Smooth muscle cell of the brain vasculature (primary cell): Measurements from ENCODE around the gene OLFML2A.

Experiments
- DNase-seq: peaks from one replicate; pipeline ENCODE4 v3.0.0-alpha.2; 2012; ENCODE audit warnings: low read depth, low spot score

Gene OLFML2A

DNA sequence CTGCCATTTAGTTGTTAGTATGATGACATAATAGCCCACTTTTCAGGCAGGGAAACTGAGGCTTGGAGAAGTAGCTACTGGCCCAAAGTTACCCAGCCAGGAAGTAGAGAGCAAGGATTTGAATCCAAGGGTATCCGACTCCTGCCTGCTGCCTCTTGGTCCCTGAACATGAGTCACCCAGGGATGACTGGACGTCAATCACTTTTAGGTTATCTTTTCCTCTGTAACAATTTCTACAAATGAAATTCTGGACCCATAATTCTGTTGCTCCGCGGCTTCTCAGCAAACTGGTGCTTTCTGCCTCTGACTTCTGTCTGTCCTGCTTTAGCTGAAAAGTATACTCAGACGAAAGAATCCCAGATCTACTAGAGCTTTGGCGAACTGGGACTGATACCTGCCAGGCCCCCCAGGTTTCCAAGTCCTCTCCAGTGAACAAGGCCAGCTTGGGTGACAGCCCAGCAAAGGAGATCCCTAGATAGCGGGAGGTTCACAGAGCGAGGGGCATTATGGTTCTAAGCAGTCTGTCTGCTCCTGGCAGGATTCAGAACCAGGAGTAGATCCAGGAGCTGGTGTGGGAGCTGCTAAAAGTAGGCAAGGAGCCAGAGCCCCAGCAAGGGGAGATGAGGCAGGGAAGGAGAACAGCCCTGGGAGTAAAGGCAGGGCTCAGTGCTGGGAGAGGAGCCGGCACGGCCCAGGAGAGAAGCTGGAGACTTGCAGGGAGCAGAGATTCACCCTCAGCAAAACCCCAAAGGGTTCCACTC, 20.6 kb downstream of the OLFML2A start:
- no peak for DNase-seq

DNA sequence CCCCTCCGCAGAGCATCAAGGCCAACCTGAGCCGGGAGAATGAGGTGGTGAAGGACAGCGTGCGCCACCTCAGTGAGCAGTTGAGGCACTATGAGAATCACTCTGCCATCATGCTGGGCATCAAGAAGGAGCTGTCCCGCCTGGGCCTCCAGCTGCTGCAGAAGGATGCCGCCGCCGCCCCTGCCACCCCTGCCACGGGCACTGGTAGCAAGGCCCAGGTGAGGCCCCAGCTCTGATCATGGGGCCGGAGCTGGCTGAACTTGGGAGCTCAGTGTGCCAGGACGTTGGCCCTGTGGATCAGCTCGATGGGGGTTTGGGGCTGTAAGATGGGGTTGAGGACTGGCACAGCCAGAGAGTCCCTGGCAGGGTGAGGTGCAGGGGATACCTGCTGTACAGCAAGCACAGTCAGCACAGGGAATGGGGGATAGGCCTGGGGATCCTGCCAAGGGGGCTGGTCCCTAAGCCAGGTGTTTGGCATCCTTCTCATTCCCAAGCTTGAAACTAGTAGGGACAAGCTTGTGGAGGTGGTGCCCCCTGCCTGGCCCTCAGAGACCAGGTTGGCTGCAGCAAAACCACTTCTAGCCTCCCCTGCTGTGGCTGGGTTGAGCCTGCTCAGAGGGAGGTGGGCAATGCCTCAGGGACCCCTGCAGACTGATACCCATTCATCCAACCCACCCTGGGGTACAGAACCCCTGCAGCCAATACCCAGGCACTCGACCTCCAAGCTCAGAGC, 22.5 kb downstream of the OLFML2A start:
- no peak for DNase-seq

DNA sequence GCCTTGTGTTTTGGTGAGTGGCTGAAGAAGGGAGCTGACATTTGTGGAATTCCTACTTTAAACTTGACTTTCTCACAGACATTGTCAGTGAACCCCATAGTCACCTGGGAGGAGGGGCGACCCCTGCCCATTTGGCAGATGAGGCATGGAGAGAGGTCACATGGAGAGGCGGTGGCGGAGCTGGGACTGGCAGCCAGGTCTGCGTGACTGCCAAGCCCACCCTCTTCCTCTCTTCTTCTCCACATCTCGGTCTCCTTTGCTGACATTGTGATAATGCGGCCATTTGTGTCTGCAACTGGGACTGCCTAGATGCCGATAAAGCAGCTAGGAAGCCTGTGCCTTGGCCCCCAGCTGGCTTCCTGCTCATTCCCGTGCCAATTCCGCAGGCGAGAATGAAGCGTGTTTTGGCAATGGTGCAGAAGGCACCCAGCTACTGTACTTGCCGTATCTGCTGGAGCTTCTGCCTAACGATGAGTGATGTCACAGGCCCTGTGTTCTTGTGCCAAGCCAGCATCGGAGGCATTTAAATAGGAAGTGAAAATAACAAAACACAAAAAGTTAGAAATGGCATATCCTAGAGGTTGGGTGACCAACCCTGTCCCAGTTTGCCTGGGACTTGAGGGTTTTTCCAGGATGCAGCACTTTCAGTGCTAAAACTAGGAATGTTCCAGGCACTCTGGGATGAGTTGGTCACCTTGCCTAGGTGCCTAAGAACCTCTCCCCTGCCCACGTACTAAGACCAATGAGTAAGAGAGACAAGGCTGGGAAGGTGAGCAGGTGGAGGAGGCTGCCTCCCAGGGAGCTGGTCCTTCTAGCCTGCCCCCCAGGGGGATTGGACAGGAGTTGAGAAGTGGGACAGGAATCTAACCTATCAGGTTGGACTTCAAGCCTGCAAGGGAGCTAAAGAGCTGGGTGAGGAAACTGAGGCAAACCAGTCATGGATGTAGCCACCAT, 23.6 kb downstream of the OLFML2A start:
- no peak for DNase-seq

DNA sequence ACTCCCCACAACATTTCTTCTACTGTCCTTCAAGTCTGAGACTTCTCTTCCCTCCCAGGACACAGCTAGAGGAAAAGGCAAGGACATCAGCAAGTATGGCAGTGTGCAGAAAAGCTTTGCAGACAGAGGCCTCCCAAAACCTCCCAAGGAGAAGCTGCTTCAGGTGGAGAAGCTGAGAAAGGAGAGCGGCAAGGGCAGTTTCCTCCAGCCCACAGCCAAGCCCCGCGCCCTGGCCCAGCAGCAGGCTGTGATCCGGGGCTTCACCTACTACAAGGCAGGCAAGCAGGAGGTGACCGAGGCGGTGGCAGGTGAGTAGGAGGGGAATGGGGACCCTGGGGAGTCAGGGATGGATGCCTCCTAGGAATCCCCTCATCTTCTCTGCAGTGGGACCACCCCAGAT, 24.4 kb downstream of the OLFML2A start:
- no peak for DNase-seq

DNA sequence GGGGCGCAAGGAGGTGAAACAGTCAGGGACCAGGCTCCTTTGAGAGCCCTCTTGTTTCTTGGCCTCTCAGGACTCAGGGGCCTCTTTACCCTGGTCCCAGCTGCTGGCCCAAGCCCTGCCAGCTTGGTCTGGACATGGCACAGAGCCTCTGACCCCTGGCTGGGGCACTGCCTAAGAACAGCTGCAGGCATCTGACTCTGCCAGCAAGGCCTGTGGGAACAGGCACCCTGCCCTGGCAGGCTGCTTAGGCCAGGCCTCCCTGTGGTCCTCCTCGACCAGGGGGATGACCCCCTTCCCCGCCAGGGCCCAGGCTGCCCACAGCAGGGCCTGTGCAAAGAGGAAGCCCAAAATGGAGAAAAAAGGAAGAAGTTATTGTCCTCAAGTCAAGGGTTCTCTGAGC, 25.5 kb downstream of the OLFML2A start:
- no peak for DNase-seq

DNA sequence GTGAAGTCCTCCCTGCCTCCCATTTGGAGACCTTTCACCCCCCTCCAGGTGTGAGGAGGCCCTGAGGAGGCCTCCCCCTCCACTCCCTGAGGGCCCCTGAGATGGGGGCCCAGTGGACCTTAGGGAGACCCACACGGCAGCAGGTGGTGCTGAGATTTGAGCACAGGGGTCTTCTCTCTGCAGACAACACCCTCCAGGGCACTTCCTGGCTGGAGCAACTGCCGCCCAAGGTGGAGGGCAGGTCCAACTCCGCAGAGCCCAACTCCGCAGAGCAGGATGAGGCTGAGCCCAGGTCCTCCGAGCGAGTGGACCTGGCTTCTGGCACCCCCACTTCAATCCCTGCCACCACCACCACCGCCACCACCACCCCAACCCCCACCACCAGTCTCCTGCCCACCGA, 27.0 kb downstream of the OLFML2A start:
- DNase-seq, result no peak

DNA sequence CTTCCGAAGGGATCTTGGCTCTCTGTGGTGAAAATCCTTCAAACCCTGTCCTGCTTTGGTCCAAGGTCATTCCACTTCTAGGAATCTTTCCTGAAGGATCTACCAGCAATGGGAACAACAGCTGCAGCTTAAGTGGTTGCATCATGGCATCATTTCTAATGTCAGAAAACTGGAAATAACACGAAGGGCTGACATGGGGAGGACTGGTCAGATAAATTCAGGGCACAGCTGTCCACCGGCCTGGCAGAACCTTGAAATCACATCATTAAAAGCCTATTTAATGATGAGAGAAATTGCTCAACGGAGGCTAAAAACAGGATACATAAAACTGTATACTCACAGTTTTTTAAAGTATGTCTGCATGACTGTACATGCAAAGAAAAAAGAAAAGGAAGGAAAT, 28.3 kb downstream of the OLFML2A start:
- no peak for DNase-seq

DNA sequence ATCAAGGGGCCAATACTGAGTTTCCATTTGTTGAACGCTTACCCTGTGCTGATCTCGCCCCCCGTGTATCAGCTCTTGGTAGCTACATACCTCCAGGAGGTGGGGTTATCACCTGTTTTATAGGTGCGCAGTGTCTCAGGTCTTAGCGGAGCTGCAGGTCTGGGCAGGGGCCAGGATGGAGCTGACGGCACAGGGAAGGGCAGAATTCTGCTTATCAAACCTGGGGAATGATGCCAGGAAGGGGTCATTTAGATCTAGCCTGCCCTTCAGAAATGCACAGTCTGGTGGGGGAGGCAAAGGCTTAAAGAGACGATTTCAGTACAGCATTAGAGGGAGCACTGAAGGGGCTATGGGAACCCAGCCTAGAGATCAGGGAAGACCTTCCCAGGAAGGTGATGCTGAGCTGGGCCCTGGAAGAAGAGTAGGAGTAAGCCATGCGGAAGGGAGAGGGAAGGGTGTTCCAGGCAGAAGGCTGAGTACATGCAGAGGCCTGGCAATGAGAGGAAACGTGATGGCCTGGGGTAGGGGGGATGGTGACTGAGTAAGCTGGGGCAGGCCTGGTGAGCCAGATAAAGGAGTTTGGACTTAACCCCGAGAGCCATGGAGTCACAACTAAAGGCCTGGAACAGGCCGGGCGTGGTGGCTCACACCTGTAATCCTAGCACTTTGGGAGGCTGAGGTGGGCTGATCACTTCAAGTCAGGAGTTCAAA, 31.5 kb downstream of the OLFML2A start:
- no peak for DNase-seq

DNA sequence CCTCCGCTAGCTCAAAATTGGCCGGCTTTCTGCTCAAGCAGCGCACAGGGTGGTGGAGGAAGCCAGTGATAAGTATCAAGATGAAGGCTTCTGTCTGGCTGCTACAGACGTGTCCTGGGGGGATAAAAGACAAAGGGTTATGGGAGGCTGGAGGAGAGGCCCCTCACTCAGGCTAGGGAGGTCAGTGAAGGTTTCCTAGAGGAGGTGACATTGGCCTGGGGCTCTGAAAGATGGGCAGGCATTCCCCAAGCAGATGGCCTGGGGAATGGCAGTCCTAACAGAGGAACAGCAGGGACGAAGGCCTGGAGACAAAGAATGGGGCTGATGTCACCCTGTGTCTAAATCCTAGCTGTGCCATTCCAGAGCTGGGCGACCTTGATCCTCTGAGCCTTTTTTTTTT, 32.3 kb downstream of the OLFML2A start:
- no peak for DNase-seq

DNA sequence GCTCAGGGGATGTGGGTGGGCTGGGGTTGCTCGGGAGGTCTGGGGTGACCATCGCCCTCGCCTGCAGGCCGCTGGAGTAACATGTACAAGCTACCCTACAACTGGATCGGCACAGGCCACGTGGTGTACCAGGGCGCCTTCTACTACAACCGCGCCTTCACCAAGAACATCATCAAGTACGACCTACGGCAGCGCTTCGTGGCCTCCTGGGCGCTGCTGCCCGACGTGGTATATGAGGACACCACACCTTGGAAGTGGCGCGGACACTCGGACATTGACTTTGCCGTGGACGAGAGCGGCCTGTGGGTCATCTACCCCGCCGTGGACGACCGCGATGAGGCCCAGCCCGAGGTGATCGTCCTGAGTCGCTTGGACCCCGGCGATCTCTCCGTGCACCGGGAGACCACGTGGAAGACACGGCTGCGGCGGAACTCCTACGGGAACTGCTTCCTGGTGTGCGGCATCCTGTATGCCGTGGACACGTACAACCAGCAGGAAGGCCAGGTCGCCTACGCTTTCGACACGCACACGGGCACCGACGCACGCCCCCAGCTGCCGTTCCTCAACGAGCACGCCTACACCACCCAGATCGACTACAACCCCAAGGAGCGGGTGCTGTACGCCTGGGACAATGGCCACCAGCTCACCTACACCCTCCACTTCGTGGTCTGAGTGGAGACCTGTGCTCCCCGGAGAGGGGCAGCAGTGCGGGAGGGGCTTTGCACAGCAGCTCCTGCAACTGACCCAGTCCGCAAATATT, 33.0 kb downstream of the OLFML2A start:
- no peak for DNase-seq

DNA sequence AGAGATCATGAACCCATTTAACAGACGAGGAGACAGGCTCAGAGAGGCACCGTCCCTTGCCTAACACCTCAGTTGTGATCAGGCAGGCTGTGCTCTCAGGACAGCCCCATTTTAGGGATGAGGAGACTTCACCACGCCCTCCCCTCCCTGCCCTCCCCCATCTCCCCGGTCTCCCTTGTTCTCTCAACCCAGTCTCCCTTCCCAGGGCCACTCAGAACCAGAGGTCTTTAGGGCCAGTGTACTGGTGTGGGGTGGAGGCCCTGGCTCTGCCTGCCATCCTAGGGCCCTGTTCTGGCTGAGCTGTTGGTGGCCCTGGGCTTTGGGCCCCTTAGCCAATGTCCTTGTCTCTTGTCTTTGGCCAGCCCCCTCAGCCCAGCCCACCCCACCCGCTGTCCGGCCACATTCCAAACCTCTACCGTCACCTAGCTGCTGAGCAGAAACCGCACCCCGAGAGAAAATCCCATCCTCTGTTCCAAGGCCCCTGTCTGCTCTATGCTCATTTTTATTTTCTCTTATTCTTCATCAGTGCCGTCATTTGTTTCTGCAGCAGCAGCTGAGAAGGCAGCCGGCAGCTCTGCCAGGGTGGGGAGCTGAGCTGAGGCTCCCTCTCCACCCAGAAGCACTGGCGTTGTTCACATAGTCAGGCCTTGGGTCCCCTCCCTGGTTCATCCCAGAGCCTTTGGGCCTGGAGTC, 33.9 kb downstream of the OLFML2A start:
- DNase-seq, result peak; percentile 87

DNA sequence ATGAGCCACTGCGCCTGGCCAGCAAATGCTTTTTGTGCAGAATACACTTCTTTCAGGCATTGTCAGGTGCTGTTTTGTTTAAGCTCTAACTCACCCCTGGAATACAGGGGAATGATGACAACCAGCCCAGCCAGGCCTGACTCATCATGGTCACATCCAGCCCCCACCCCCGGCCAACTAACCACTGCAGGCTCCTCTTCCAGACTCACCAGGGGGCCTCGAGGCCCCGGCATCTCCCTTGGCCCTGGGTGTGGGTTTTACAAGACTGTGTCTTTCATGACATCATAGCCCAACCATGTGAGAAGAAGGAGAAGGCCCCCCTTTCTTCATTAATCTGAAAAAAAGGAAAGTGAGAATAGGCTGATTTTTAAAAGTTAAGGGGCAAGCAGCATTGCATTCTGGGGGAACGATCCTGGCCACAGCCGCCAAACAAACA, 35.5 kb downstream of the OLFML2A start:
- DNase-seq, result peak; percentile 99

DNA sequence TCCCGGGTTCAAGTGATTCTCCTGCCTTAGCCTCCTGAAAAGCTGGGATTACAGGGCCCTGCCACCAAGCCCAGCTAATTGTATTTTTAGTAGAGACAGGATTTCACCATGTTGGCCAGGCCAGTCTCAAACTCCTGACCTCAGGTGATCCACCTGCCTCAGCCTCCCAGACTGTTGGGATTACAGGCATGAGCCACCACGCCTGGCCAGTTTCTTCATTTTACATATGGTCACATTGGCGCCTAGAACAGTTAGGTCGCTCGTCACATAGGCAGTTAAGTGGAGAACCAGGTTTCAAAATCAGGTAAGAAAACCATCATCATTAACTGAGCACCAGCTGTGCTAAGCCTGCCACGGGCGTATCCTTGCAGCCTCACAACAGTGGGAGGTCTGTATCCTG, 36.1 kb downstream of the OLFML2A start:
- DNase-seq, result no peak

DNA sequence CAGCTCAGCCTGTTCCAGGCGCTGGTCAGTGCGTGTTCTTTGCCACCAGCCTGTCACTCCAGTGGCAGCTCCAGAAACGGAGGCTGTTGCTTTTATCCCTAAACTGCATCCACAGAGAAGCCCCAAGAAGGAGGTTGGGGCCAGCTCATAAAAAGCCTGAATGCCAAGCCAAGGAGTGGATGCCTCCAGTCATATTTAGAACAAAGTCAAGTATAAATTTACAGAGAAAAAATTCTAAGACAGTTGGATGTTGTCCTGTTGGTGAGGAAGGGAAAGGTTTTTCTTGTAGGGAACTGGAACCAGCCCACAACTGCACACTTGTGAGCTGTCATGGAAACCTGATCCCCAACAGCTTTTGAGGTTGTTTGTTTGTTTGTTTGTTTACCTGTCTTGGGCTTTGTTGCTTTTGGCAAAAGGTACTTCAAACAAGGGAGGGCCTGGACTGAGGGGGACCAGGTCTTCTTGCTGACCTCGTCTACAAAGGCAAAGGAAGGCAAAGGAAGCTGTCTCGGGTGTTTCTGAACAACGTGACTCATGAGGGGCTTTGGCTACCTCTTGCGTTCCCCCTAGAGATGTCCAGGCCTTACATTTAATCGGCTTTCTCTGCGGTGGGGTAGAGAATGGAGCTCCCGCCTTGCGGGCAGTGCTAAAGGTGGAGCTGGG, 36.7 kb downstream of the OLFML2A start:
- no peak for DNase-seq

DNA sequence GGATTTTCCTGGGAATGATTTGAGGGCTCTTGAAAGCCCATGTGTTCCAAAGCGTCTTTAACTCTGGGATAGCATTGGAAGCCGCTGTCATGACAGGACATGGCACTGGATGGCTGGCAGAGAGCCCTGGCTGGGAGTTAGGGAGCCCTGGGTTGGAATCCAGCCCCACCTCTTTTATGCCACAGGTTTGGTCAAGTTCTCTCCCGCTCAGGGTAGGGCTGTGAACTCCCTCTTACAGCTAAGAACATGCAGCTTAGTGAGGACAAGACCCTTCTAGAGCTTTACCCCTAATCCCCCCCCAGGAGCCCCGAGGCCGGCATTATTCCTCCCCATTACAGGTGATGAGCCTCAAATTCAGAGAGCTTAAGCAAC, 37.2 kb downstream of the OLFML2A start:
- no peak for DNase-seq

DNA sequence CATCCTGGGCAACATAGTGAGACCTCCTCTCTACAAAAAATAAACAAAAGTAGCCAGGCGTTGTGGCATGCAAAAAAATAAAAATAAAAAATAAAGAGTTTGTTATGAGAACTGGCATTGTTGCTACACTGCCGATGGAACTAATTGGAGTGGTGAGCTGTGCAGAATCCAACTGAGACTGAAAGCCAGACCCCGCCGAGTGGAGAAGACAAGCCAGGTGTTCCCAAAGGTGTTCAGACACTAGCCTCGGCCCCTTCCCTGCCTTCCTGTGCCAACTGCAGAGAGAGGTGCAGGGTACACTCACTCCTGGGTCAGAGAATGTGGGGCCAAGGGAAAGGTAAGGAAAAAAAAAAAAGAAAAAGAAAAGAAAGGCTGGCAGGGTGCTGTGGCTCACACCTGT, 38.7 kb downstream of the OLFML2A start:
- DNase-seq, result no peak

DNA sequence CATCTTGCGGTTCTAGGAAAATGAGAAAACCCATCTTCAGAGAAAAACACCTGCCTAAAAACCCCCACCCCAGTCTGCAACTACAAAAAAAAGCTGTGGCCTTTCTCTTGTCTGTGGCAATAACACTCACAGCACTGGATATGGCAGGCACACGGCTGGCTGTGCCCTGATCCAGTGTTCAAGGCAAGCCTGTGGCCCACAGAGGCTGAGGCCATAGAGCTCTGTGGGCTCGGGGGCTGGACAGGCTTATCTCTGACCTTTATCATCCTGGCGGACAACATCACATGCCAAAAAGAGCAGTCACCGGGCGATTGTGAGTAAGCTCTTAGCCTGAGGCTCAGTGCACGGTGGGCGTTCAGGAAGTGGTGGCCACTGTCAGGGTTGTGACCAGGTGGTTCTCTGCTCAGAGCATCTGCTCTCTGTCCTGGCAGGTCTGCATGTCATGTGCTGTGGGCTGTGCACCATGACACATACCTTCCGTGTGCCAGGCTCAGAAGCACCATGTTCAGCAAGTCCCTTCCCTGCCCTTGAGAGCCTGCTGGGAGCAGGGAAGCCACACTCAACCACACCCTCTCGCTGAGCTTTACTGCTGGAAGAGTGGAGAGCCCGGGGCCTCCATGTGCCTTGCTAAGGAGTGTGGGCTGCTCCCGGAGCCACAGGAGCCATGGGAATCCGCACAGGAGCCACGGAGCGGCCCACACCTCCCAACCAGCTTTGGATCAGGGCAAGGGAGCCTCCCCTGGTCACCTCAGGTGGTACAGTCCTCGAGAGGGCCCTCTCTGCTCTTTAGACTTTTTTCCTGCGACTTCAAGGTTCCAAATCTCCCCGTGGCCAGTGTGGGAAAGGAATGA, 41.7 kb downstream of the OLFML2A start:
- no peak for DNase-seq

DNA sequence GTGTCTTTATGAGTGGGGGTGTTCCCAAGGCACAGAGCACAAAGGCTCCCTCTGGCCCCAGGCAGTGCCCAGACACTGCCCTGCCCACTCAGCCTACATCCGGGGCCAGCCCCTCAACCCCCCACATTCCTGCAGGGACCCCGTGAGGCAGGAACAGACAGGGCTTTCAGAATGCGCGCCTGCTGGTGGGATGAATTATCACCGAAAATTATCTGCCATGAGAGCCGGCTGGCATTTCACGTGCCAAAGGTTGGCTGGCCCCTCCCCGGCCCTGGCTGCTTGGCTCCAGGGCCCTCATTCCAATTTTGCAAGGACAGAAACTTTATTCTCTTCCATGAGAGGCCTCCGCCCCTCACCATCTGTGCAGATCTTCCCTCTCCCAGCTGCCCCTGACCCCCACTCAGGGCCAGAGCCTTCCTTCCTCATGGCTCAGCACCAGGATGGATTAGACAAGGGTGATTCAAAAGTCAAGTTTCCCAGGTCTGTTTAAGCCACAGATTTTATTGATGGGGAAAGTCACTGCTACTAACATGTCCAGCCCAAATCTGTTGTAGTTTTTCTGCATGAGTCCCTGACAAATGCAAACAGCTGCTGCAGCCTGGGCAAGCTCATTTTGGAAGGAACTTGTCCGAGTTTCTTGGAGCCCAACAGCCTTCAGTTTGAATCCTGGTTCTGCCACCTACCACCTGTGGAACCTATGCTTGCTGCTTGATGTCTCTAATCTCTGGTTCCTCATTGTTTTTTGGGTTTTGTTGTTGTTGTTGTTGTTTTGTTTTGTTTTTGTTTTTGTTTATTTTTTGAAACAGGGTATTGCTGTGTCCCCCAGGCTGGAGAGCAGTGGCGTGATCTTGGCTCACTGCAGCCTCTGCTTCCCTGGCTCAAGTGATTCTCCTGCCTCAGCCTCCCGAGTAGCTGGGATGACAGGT, 44.0 kb downstream of the OLFML2A start:
- DNase-seq, result no peak
